Adrenal gland (tissue), 12 donors: ENCODE results near the gene TSKU. TPM values are rescaled to one million over a fixed set of nuclear protein-coding genes. Genes with fewer than 3 reads are reported as not detected.

Experiments used
- DNase-seq, 7 donors: peaks; one replicate each; pipeline ENCODE4 v3.0.0-alpha.2; 2019 to 2020
- H3K27ac ChIP-seq, 5 donors: fragments of 200-600 bp; sonication (generic) in 4 of 5; 1 replicate in 3 of 5; 2 replicates in 2 of 5; pipeline versions ENCODE4 v1.5.1 to v1.8.0; 2016 to 2020; ENCODE audit warnings: mild to moderate bottlenecking in 1 of 5
- H3K27me3 ChIP-seq: fragments of 200-600 bp; 2 replicates; pipeline ENCODE4 v1.8.0; 2021
- H3K36me3 ChIP-seq, 2 donors: fragments of 200-600 bp; replicated peaks in 1 of 2; 1 replicate in 1 of 2; 2 replicates in 1 of 2; pipeline versions ENCODE4 v1.5.1 to v1.8.0; 2018 to 2022
- H3K4me1 ChIP-seq, 2 donors: fragments of 200-600 bp; replicated peaks in 1 of 2; 1 replicate in 1 of 2; 2 replicates in 1 of 2; pipeline versions ENCODE4 v1.5.1 to v1.8.0; 2018 to 2021
- H3K4me3 ChIP-seq, 4 donors: fragments of 200-600 bp; sonication (generic) in 3 of 4; one replicate each; pipeline ENCODE4 v1.5.1; 2016 to 2018
- H3K9me3 ChIP-seq, 3 donors: fragments of 200-600 bp; sonication (generic) in 1 of 3; replicated peaks in 1 of 3; 1 replicate in 2 of 3; 2 replicates in 1 of 3; pipeline versions ENCODE4 v1.5.1 to v1.8.0; 2016 to 2021
- CTCF ChIP-seq, 6 experiments: fragments of 450-650 bp in 4 of 6; fragments of 200-600 bp in 2 of 6; sonication (generic) in 1 of 6; IDR thresholded peaks; 1 replicate in 5 of 6; 2 replicates in 1 of 6; pipeline versions ENCODE4 v1.5.1 to v1.8.0; 2016 to 2021; ENCODE audit warnings: antibody characterized with exemption in 6 of 6, mild to moderate bottlenecking in 2 of 6, moderate library complexity in 1 of 6
- POLR2A ChIP-seq, 2 donors: fragments of 450-650 bp; IDR thresholded peaks; one replicate each; pipeline ENCODE4 v1.6.1; 2017; ENCODE audit warnings: antibody characterized with exemption in 2 of 2, mild to moderate bottlenecking in 2 of 2, moderate library complexity in 1 of 2
- WGBS, 4 donors: extraction: QIAGEN DNeasy Blood & Tissue Kit in 2 of 4; methylation state at CpG; one replicate each; pipeline versions ENCODE4 v1.1.5 to v1.1.7; 2013 to 2017; 5-methylcytosine and 5-hydroxymethylcytosine counted together
- intact Hi-C, 2 donors: fragments of 100-400 bp; cut with DNase I; formaldehyde crosslinking; loops; one replicate each; pipeline versions ENCODE4 v1.14.1 to v1.15.0; 2022 to 2023
- polyA plus RNA-seq, 3 donors: library from polyadenylated mRNA; stranded (reverse); fragments of 200-250 nt in 2 of 3; fragments of 350-450 nt in 1 of 3; fragmentation: Illumina TruSeq in 1 of 3; extraction: RNeasy Lipid Tissue Mini Kit (QIAGEN cat#74804) in 1 of 3; gene quantifications; one replicate each; pipeline ENCODE4 v1.2.3, GENCODE V29; 2013 to 2014
- total RNA-seq, 9 donors: library from RNA; depleted of rRNA in 4 of 9; stranded (reverse); fragments of >200 nt in 4 of 9; fragments of 120-200 nt in 1 of 9; fragmentation: NEBNext Ultra II Directional in 1 of 9; extraction: Animal tissue kit (Norgen Biotek cat#: 25700) in 1 of 9; gene quantifications; one replicate each; pipeline versions ENCODE4 v1.1.0 to v1.2.4, GENCODE V29; 2013 to 2023
- donor health status: healthy with polysubstance abuse.
- donor health status: Bipolar disorder and iron deficiency.
- donor health status: DM: yes; HTN: yes; CAD: no.
- donor health status: DM: no; HTN: no; CAD: no.
- donor health status: DM: no; HTN: no; CAD: no.
- donor health status: DM: yes; HTN: yes; CAD: no.

Gene TSKU
- total and polyA plus RNA-seq, 12 donors: 6.7 to 129 (median 12.7) TPM

DNA sequence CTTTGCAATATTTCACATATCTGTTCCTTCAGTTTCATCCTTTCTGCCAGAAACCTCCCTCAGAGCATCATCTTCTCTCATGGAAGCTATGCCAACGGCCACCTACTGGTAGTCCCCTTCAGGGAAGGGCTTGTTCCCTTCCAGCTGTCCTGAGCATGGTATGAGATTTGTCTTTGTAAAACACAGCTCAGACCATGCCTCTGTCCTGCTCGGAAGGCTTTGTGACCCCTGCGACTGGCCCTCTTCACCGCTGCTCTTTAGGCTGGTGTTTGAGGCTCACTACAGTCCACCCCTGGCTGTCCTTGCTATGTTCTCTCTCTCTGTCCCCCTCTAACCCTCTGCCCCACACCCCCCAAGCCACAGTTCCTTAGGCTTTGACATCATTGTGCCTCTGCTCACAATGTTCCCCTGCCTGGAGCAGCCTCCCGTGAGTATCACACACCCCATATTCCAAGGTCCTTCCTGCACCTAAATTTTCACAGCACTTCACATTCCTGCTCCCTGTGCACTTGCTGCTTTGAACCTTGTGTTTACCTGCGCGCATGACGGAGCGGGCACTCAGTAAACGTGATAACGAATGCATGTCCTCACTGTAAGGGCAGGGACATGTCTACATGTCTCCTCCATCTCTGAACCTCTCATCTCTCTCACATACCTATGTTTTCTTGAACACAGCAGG lies 53.6 kb downstream of the TSKU start:
- Histone ChIP-seq H3K4me3 (no peak overlapping the region), H3K27me3 (no peaks in the 10 kb centered on the region), H3K4me1 (peaks cover 0 to 3% of the 10 kb centered on the region in 2 donors), H3K9me3 (no peaks in the 10 kb centered on the region), H3K36me3 (no peaks in the 10 kb centered on the region), H3K27ac (no peak overlapping the region)
- no peak for TF ChIP-seq POLR2A (IDR thresholded peaks at IDR 0.05)
- TF ChIP-seq CTCF (IDR thresholded peaks at IDR 0.05): no peak
- DNase-seq: no peak
- intact Hi-C loops: no loop called here
- WGBS, 4 donors: 75 to 80% (median 77%) methylated on average over 11 of the region's 11 CpGs

DNA sequence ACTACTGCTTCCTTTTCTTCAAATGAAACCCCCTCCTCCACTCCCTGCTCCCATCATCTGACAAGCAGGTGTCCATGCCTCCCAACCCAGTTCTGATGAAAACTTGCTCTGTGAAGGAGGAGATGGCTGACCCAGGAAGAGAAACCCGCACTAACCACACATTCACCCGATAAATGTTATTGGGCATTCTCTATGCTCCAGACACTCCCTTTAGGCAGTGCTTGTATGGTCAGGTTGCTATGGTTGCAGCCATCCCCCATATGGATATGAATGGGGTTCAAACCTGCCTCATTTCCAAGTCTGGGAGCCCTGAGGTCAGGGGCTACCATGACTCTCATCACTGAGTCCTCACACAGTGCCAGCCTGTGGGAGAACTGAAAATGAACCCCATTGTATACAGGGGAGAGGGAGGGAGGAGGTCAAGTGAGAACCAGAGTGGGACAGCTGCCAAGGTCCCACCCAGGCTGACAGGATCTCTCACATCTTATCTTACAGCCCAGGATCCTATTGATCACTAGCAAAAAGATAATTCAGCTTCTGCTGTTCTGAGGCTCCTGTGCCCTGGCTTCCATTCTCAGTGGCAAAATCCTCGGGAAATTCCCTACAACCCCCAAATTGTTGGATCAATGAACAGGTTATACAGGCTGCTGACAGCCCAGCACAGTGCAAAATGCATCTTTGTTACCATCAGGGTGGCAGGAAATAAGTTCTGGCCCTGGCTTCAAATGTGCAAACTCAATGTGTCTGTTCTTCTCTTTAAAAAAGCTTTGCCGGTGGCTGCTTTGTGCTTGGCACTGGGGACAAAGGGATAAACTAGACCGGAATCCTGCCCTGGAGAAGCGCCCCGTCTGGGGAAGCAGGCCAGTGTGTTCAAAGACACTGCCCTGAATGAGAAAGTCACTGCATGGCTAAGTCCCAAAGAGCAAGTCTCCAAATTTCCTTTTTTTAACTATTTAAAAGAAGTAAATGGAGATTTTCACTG lies 54.8 kb downstream of the TSKU start:
- WGBS, 4 donors: 59 to 79% (median 68%) methylated on average over 7 of the region's 7 CpGs
- intact Hi-C loops: no loop called here

DNA sequence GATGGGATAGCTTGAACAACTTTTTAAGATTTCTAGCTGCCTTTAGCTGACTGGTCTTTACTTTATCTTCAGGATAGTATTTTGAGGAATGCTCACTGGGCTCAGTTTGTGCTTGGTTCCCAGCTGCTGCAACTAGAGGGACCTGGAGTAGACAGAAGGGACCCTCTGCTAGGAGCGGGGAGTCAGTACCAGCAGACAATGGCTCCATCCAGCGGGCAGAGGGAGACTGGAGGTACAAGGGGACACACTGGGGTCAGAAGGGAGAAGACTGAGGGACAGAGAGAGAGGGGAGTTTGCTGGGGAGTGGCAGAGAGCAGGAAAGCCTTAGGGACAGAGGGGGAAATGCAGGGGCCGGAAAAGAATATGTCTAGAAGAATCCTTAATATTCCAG lies 55.5 kb downstream of the TSKU start:
- no peaks in the 10 kb centered on the region for H3K36me3 ChIP-seq
- 61 to 74% (median 64%) methylated on average over 3 of the region's 3 CpGs for WGBS, 4 donors
- intact Hi-C loops: no loop called here
- peaks cover 0 to 3% of the 10 kb centered on the region in 2 donors for H3K4me1 ChIP-seq
- DNase-seq: no peak
- no peaks in the 10 kb centered on the region for H3K9me3 ChIP-seq
- no peak overlapping the region for H3K27ac ChIP-seq
- no peak overlapping the region for H3K4me3 ChIP-seq
- H3K27me3 ChIP-seq: no peaks in the 10 kb centered on the region
- TF ChIP-seq CTCF (IDR thresholded peaks at IDR 0.05) (peak in 4 of 6 experiments; percentile 8 to 32 (median 18)), POLR2A (IDR thresholded peaks at IDR 0.05) (no peak)

More for the DNA sequence above, 54.8 kb downstream of the TSKU start:
- no peaks in the 10 kb centered on the region for H3K9me3 ChIP-seq
- TF ChIP-seq CTCF (IDR thresholded peaks at IDR 0.05) (no peak), POLR2A (IDR thresholded peaks at IDR 0.05) (no peak)
- no peaks in the 10 kb centered on the region for H3K36me3 ChIP-seq
- H3K4me3 ChIP-seq: no peak overlapping the region
- no peak overlapping the region for H3K27ac ChIP-seq
- H3K27me3 ChIP-seq: no peaks in the 10 kb centered on the region
- DNase-seq: no peak
- H3K4me1 ChIP-seq: peaks cover 0 to 3% of the 10 kb centered on the region in 2 donors

- TF ChIP-seq CTCF (IDR thresholded peaks at IDR 0.05): no peak
- no peak for TF ChIP-seq POLR2A (IDR thresholded peaks at IDR 0.05)
- WGBS, 4 donors: 5 to 44% (median 24%) methylated on average over 1 of the region's 1 CpG
- no peak overlapping the region for H3K4me3 ChIP-seq
- H3K9me3 ChIP-seq: no peaks in the 10 kb centered on the region
- no peak for DNase-seq
- no peak overlapping the region for H3K27ac ChIP-seq
- H3K36me3 ChIP-seq: no peaks in the 10 kb centered on the region
- intact Hi-C loops: no loop called here
- peaks cover 0 to 3% of the 10 kb centered on the region in 2 donors for H3K4me1 ChIP-seq
- H3K27me3 ChIP-seq: no peaks in the 10 kb centered on the region
Observed at GRCh38 chr11:76839311-76839710, 56.2 kb downstream of the TSKU start.
